ENCODE measurements around the gene SNX25. TPM values are rescaled to one million over a fixed set of nuclear protein-coding genes. Genes with fewer than 3 reads are reported as not detected.
A peak's percentile ranks its signal among the peaks of the same experiment; 100 is the strongest.

SNX25 gene
- total and polyA plus RNA-seq, 12 donors = 4.4 to 12.6 (median 9.2) TPM

DNA sequence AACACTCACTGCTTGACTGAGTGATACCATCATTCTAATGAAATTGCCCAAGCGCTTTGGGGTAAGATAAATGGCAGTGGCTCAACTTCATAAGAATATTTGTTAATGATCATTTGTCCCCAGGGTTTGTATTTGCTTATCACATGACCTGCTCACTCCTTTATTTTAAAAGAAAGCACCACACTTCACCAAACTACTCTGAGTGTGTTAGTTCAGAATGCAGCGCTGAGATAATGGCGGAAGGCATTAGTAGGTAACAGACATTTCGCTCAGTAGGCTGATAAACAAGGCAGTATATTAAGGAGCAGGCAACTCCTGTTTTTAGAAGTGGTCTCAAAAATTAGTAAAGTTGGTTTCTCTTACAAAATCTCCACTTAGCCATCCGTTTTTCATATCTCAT, 1.6 kb downstream of the SNX25 start:
- 49 to 57% methylated on average over 5 of the region's 5 CpGs for WGBS, 2 donors
- H3K9me3 ChIP-seq = no peaks in the 10 kb centered on the region
- TF ChIP-seq CTCF (IDR thresholded peaks at IDR 0.05) = no peak
- H3K27me3 ChIP-seq = peaks cover 0 to 43% (median 0%) of the 10 kb centered on the region in 7 donors
- no peaks in the 10 kb centered on the region for H3K36me3 ChIP-seq
- peak overlapping the region in 7 of 10 donors; percentile 65 to 91 (median 90) for H3K27ac ChIP-seq
- peak overlapping the region in 9 of 10 donors; percentile 54 to 94 (median 72) for H3K4me3 ChIP-seq
- no peak for ATAC-seq
- intact Hi-C loops (cut with DNase I) = loop anchor here in 7 of 10 donors (5.0 to 10.0 kb wide), 4 partner anchors 46 to 186 kb away; partner anchors contain the start of genes ANKRD37 (in 4 of the 7) and LRP2BP (in 4 of the 7)
- no peak for DNase-seq
- peaks cover 0 to 32% (median 20%) of the 10 kb centered on the region in 9 donors for H3K4me1 ChIP-seq

DNA sequence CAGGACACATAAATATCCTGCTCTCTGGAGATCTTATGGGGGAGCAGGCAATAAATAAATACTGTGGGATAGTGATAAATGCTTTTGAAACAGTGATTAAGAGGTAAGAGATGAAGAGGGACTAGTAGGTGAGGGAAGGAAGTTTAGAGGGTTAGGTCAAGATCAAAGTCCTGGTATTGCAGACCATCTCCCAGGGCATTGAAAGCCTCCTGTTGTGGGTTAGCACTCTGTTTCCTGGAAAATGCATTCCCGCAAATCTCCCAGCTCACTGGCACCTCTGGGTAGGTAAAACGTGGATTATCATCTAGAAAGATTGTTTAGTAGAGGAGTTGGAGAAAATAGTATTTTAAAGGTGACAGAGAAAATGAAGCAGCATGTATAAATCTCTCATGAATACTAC, 2.2 kb downstream of the SNX25 start:
- Histone ChIP-seq H3K4me3 (peak overlapping the region in 5 of 10 donors; percentile 64 to 79 (median 72)), H3K27me3 (peaks cover 0 to 43% (median 0%) of the 10 kb centered on the region in 7 donors), H3K36me3 (no peaks in the 10 kb centered on the region), H3K27ac (no peak overlapping the region), H3K4me1 (peaks cover 0 to 37% (median 21%) of the 10 kb centered on the region in 9 donors), H3K9me3 (no peaks in the 10 kb centered on the region)
- intact Hi-C loops (cut with DNase I) = loop anchor here in 7 of 10 donors (5.0 to 10.0 kb wide), 4 partner anchors 46 to 186 kb away; partner anchors contain the start of genes ANKRD37 (in 4 of the 7) and LRP2BP (in 4 of the 7)
- no peak for DNase-seq
- TF ChIP-seq CTCF (IDR thresholded peaks at IDR 0.05) = no peak
- 66% methylated on average over 2 of the region's 2 CpGs for WGBS, 2 donors
- no peak for ATAC-seq

GRCh38 chr4:185212581-185212980, 3.2 kb downstream of the SNX25 start:
- H3K27ac ChIP-seq = no peak overlapping the region
- peaks cover 0 to 43% (median 0%) of the 10 kb centered on the region in 7 donors for H3K27me3 ChIP-seq
- no peak for TF ChIP-seq CTCF (IDR thresholded peaks at IDR 0.05)
- intact Hi-C loops (cut with DNase I) = loop anchor here in 7 of 10 donors (5.0 to 10.0 kb wide), 4 partner anchors 45 to 185 kb away; partner anchors contain the start of genes ANKRD37 (in 4 of the 7) and LRP2BP (in 4 of the 7)
- H3K4me3 ChIP-seq = no peak overlapping the region
- no peaks in the 10 kb centered on the region for H3K9me3 ChIP-seq
- WGBS, 2 donors = 91 to 98% methylated on average over 4 of the region's 4 CpGs
- H3K36me3 ChIP-seq = no peaks in the 10 kb centered on the region
- ATAC-seq (no peak), DNase-seq (no peak)
- H3K4me1 ChIP-seq = peaks cover 0 to 46% (median 22%) of the 10 kb centered on the region in 9 donors

DNA sequence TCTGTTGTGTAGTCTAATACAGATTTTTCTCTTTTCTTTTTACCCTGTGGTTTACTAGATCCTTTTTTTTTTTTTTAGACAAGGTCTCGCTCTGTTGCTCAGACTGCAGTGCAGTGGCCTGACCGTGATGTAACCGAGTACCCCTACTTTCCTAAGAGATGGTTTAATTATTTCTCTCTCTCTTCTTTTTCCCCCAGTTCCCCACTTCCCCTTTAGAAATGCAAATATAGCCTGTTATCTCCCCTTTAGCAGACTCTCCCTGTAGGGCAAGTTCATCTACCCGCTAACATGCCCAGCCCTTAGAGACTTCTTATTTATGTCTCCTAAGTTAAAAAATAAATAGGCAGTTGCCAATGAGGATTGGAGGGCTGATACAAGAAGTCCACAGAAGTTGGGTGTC, 4.5 kb downstream of the SNX25 start:
- intact Hi-C loops (cut with DNase I) = loop anchor here in 7 of 10 donors (5.0 to 10.0 kb wide), 4 partner anchors 43 to 183 kb away; partner anchors contain the start of genes ANKRD37 (in 4 of the 7) and LRP2BP (in 4 of the 7)

More for the DNA sequence above, 4.5 kb downstream of the SNX25 start:
- no peaks in the 10 kb centered on the region for H3K9me3 ChIP-seq
- H3K36me3 ChIP-seq = no peaks in the 10 kb centered on the region
- no peak overlapping the region for H3K4me3 ChIP-seq
- DNase-seq (no peak), ATAC-seq (no peak)
- TF ChIP-seq CTCF (IDR thresholded peaks at IDR 0.05) = no peak
- peaks cover 0 to 46% (median 25%) of the 10 kb centered on the region in 9 donors for H3K4me1 ChIP-seq
- no peak overlapping the region for H3K27ac ChIP-seq
- H3K27me3 ChIP-seq = peaks cover 0 to 34% (median 0%) of the 10 kb centered on the region in 7 donors
- 97 to 98% methylated on average over 4 of the region's 4 CpGs for WGBS, 2 donors

Measured in heart right ventricle (tissue), 16 donors.